8988T (cell line): ENCODE data around the gene TEX13B.
"Not testable (repeated sequence)": the region's sequence is repeated elsewhere in the genome, so short reads cannot be mapped to it uniquely, and the experiment has no call there.

Source experiments
- DNase-seq: peaks from one replicate; pipeline ENCODE4 v3.0.0; 2011

The TEX13B gene

GRCh38 chrX:107982356-107982755, at the start of gene TEX13B:
Gene TEX13B (minus strand): TSS chrX:107982370. CDS start chrX:107982127, 243 bp downstream.
- no peak for DNase-seq

- DNase-seq: no peak
Observed at GRCh38 chrX:108029928-108030711, 48.0 kb upstream of the TEX13B start.

GRCh38 chrX:108028854-108029253, 46.7 kb upstream of the TEX13B start:
- DNase-seq: no peak

GRCh38 chrX:108025954-108026600, 43.9 kb upstream of the TEX13B start:
- DNase-seq: no peak

- DNase-seq: no peak
Observed at GRCh38 chrX:108025376-108025775, 43.2 kb upstream of the TEX13B start.

GRCh38 chrX:108022491-108023089, 40.4 kb upstream of the TEX13B start:
- no peak for DNase-seq

- no peak for DNase-seq
Observed at GRCh38 chrX:108020631-108021030, 38.5 kb upstream of the TEX13B start.

GRCh38 chrX:108019382-108019875, 37.3 kb upstream of the TEX13B start:
- no peak for DNase-seq

- no peak for DNase-seq
Observed at GRCh38 chrX:108018656-108019381, 36.6 kb upstream of the TEX13B start.

- DNase-seq: no peak
Observed at GRCh38 chrX:108001218-108001814, 19.1 kb upstream of the TEX13B start.

- no peak for DNase-seq
Observed at GRCh38 chrX:108000751-108001150, 18.6 kb upstream of the TEX13B start.

- DNase-seq: no peak
Observed at GRCh38 chrX:107996124-107996523, 14.0 kb upstream of the TEX13B start.

GRCh38 chrX:107985033-107985432, 2.9 kb upstream of the TEX13B start:
- no peak for DNase-seq

- no peak for DNase-seq
Observed at GRCh38 chrX:107979534-107979933, 2.6 kb downstream of the TEX13B start.

GRCh38 chrX:107978707-107979307, 3.4 kb downstream of the TEX13B start:
- DNase-seq: no peak

GRCh38 chrX:107978071-107978470, 4.1 kb downstream of the TEX13B start:
- DNase-seq: no peak

- DNase-seq: no peak
Observed at GRCh38 chrX:107971636-107972035, 10.5 kb downstream of the TEX13B start.

- no peak for DNase-seq
Observed at GRCh38 chrX:107970073-107970472, 12.1 kb downstream of the TEX13B start.

GRCh38 chrX:107968623-107969022, 13.5 kb downstream of the TEX13B start:
- no peak for DNase-seq

- DNase-seq: not testable (repeated sequence)
Observed at GRCh38 chrX:107955337-107955736, 26.8 kb downstream of the TEX13B start.

GRCh38 chrX:107940095-107940494, 42.1 kb downstream of the TEX13B start:
- no peak for DNase-seq

- no peak for DNase-seq
Observed at GRCh38 chrX:107936434-107936730, 45.8 kb downstream of the TEX13B start.
